Glutamatergic neuron (in vitro differentiated cells): ENCODE measurements around the gene FAAP20. TPM values are rescaled to one million over a fixed set of nuclear protein-coding genes. Genes with fewer than 3 reads are reported as not detected.

Source experiments
- DNase-seq: peaks from one replicate; pipeline ENCODE4 v3.0.0; 2022
- H3K27ac Mint-ChIP-seq: one replicate; pipeline ENCODE4 v1.8.0; 2020; ENCODE audit warnings: mild to moderate bottlenecking, mixed read lengths, inconsistent platforms; ENCODE audit not compliant: unreplicated experiment
- H3K27me3 Mint-ChIP-seq: one replicate; pipeline ENCODE4 v1.8.0; 2020; ENCODE audit warnings: mild to moderate bottlenecking, moderate library complexity, mixed read lengths, inconsistent platforms; ENCODE audit not compliant: unreplicated experiment
- H3K36me3 Mint-ChIP-seq: one replicate; pipeline ENCODE4 v1.8.0; 2020; ENCODE audit warnings: mild to moderate bottlenecking, mixed read lengths, inconsistent platforms; ENCODE audit not compliant: unreplicated experiment
- H3K4me1 Mint-ChIP-seq: one replicate; pipeline ENCODE4 v1.8.0; 2020; ENCODE audit warnings: mild to moderate bottlenecking, low read depth, mixed read lengths, inconsistent platforms; ENCODE audit not compliant: unreplicated experiment
- H3K4me3 Mint-ChIP-seq: one replicate; pipeline ENCODE4 v1.8.0; 2020; ENCODE audit warnings: mild to moderate bottlenecking, mixed read lengths, inconsistent platforms; ENCODE audit not compliant: unreplicated experiment
- H3K9me3 Mint-ChIP-seq: one replicate; pipeline ENCODE4 v1.8.0; 2020; ENCODE audit warnings: mild to moderate bottlenecking, moderate library complexity, mixed read lengths, inconsistent platforms; ENCODE audit not compliant: unreplicated experiment
- total RNA-seq: library from RNA; stranded (reverse); fragmentation: NEBNext Ultra II Directional; extraction: Animal tissue kit (Norgen Biotek cat#: 25700); gene quantifications from one replicate; pipeline ENCODE4 v1.2.1, GENCODE V29; 2021; ENCODE audit not compliant: unreplicated experiment
- TF ChIP-seq, protein P1 (sequence below): fragments of 200-600 bp; sonication (generic); IDR thresholded peaks from one replicate; pipeline ENCODE4 v1.5.0; 2021; ENCODE audit not compliant: partially characterized antibody, unreplicated experiment

Gene FAAP20
- total RNA-seq, 1 donor from 2014 or later: 111 TPM

DNA sequence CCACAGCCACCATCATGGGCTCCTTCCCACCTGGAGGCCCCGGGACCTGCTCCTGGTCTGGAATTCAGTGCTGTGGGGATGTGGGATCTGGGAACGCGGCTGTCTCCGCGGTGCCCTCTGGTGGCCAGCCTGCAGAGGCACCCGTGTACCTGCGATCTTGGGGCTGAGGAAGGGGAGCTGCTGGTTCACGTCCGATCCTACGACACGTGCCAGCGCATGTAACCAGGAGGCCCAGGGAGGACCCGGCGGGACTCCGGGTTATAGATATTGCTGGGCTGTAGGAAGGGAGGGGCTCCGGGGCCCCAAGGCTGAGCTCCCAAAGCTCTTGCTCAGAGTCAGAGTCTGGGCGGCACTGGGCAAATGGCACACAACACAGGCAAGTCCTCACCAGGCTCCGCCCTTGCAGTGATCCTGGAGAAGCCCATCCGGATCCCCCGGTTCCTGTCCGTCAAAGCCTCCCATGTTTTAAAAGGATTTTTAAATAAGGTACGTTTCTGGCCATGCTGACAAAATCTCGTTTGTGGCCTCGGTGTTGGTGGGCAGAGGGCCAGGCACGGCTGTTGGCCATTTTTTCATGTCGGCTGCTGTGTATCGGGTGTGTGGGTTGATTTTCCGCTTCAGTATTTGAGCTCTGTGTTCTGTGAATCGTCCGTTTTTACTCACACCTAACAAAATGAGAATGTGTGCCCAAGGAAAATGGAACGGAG, 20.1 kb downstream of the FAAP20 start:
- Mint-ChIP-seq H3K27ac (no peak overlapping the region), H3K4me3 (no peak overlapping the region), H3K4me1 (peaks cover 10% of the 10 kb centered on the region), H3K27me3 (peaks cover 11% of the 10 kb centered on the region), H3K36me3 (peaks cover 5% of the 10 kb centered on the region), H3K9me3 (peaks cover 20% of the 10 kb centered on the region)
- DNase-seq: peak; percentile 76
- TF ChIP-seq, protein P1, sequence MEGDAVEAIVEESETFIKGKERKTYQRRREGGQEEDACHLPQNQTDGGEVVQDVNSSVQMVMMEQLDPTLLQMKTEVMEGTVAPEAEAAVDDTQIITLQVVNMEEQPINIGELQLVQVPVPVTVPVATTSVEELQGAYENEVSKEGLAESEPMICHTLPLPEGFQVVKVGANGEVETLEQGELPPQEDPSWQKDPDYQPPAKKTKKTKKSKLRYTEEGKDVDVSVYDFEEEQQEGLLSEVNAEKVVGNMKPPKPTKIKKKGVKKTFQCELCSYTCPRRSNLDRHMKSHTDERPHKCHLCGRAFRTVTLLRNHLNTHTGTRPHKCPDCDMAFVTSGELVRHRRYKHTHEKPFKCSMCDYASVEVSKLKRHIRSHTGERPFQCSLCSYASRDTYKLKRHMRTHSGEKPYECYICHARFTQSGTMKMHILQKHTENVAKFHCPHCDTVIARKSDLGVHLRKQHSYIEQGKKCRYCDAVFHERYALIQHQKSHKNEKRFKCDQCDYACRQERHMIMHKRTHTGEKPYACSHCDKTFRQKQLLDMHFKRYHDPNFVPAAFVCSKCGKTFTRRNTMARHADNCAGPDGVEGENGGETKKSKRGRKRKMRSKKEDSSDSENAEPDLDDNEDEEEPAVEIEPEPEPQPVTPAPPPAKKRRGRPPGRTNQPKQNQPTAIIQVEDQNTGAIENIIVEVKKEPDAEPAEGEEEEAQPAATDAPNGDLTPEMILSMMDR: peak; percentile 78

DNA sequence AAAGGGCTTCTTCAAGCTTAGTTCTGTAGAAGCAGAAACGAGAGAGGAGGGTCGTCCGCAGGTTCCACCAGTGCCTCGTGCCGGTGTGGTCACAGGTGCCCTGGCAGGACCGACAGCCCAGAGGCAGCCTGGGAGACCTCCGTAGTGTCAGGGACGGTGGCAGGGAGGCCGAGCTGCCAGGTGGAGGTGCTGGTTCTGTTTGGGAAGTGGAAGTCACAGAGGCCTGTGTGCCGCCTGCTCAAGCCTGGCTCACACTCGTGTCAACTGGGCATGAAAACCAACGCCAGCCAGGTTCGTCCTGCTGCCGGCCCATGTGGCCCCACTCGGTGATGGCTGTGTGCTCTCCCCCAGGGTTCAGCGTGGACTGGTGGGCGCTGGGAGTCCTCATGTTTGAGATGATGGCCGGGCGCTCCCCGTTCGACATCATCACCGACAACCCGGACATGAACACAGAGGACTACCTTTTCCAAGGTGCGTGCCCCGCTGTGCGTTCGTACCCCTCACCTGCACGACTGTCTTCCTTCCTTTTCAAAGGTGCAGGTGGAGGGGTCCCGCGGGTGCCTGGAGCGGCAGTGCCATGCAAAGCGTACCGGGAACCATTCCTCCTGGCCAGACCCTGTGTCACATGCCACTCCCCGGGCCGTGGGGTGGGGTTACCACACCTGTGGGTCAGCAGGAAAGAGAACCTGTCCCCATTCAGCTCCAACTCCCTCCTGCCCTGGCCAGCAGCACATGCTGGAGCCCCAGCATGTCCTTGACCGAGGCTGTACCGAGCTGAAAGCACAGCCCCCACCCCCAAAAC, 20.8 kb downstream of the FAAP20 start:
- peaks cover 6% of the 10 kb centered on the region for H3K4me1 Mint-ChIP-seq
- peaks cover 5% of the 10 kb centered on the region for H3K36me3 Mint-ChIP-seq
- H3K27me3 Mint-ChIP-seq: peaks cover 9% of the 10 kb centered on the region
- TF ChIP-seq, protein P1: no peak
- no peak overlapping the region for H3K4me3 Mint-ChIP-seq
- peaks cover 17% of the 10 kb centered on the region for H3K9me3 Mint-ChIP-seq
- no peak overlapping the region for H3K27ac Mint-ChIP-seq
- DNase-seq: no peak

DNA sequence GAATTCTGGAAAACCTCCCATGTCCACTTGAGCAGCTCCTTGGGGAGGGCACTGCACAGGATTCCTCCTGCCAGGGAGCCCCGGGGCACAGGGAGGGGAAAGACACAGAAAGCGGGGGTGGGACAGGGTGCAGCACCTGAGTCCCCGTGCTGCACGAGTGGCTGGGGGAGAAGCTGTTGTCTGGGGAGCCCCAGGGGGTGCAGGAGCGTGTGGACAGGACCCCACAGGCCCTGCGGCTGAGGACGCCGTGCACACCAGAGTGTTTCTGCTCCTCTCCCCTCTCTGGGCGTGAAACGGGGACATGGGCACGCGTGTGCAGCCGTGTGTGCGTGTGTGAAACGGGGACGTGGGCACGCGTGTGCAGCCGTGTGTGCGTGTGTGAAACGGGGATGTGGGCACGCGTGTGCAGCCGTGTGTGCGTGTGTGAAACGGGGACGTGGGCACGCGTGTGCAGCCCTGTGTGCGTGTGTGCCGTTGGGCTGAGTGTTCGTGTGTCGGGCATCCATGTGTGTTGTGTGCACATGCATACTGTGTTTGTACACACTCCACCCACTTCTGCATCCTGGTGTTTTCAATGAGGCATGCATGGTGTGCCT, 21.9 kb downstream of the FAAP20 start:
- DNase-seq: no peak
- Mint-ChIP-seq H3K27ac (no peak overlapping the region), H3K9me3 (peaks cover 17% of the 10 kb centered on the region), H3K4me3 (no peak overlapping the region), H3K27me3 (peaks cover 9% of the 10 kb centered on the region), H3K36me3 (peaks cover 5% of the 10 kb centered on the region), H3K4me1 (no peaks in the 10 kb centered on the region)
- TF ChIP-seq, protein P1: no peak

DNA sequence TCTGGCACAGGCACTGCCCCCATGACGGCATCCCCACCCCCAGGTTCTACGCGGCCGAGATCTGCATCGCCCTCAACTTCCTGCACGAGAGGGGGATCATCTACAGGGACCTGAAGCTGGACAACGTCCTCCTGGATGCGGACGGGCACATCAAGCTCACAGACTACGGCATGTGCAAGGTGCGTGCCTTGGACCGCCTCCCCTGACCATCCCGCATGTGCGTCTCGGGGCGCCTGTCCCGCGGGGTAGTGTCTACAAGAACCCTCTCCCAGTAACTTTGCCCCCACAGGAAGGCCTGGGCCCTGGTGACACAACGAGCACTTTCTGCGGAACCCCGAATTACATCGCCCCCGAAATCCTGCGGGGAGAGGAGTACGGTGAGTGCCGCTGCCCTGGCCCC, 22.6 kb downstream of the FAAP20 start:
- Mint-ChIP-seq H3K27me3 (peaks cover 9% of the 10 kb centered on the region), H3K36me3 (peaks cover 5% of the 10 kb centered on the region), H3K4me1 (no peaks in the 10 kb centered on the region), H3K9me3 (peaks cover 15% of the 10 kb centered on the region), H3K27ac (no peak overlapping the region), H3K4me3 (no peak overlapping the region)
- no peak for DNase-seq
- TF ChIP-seq, protein P1: no peak

DNA sequence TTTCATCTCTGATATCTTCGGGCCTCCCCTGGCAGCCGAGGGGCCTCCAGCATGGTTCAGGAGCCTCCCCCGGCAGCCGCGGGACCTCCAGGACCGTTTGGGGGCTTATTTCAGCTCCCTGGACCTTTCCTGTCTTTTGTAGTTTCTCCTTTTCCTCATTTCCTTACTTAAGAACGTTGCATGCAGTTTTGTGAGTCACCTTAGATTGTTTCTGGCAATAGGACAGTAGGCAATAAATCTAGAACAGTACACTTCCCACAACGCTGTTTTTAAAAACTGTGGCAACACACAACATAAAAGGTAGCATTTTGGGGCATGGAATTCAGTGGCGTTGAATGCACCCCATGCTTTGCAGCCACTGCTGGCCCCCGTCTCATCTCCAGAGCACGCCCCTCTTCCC, 24.4 kb downstream of the FAAP20 start:
- Mint-ChIP-seq H3K9me3 (peaks cover 14% of the 10 kb centered on the region), H3K4me1 (no peaks in the 10 kb centered on the region), H3K36me3 (peaks cover 5% of the 10 kb centered on the region), H3K27me3 (peaks cover 7% of the 10 kb centered on the region), H3K4me3 (no peak overlapping the region), H3K27ac (no peak overlapping the region)
- TF ChIP-seq, protein P1: no peak
- DNase-seq: no peak
